PC-3 (cell line): Measurements from ENCODE around the gene CACNA1C. TPM values are rescaled to one million over a fixed set of nuclear protein-coding genes. Genes with fewer than 3 reads are reported as not detected.

Experiments
- ATAC-seq: fragments of 200-7000 bp; cut with Tn5 transposase; 2 replicates; pipeline ENCODE4 v1.9.1; 2020; ENCODE audit warnings: mild to moderate bottlenecking, moderate library complexity
- BruUV-seq: library from RNA; stranded (reverse); fragments of 400-500 nt; replicated peaks from 2 replicates; lab custom pipeline; 2021; lab: Mats Ljungman, UMichigan
- CTCF ChIA-PET: fragments of 300-600 bp; sonication (Branson Sonifier 250); formaldehyde crosslinking; loops from one replicate; lab custom pipeline; 2022; ENCODE audit warnings: antibody characterized with exemption; lab: Charles Lee
- POLR2A ChIA-PET: fragments of 300-600 bp; sonication (Branson Sonifier 250); formaldehyde crosslinking; loops from one replicate; lab custom pipeline; 2022; ENCODE audit warnings: antibody characterized with exemption; ENCODE audit not compliant: unreplicated experiment; lab: Charles Lee
- DNase-seq: peaks from one replicate; pipeline ENCODE4 v3.0.0-alpha.2; 2015
- H2AFZ ChIP-seq: fragments of 300-600 bp; sonication (generic); 2 replicates; pipeline ENCODE4 v1.6.0; 2016; ENCODE audit warnings: antibody characterized with exemption, low read length
- H3F3A ChIP-seq: fragments of 300-600 bp; sonication (generic); one replicate; pipeline ENCODE4 v1.6.0; 2017; ENCODE audit warnings: antibody characterized with exemption, low read length, control low read depth, mild to moderate bottlenecking; ENCODE audit not compliant: unreplicated experiment
- H3K27ac ChIP-seq: fragments of 300-600 bp; sonication (generic); 2 replicates; pipeline ENCODE4 v1.5.1; 2016; ENCODE audit warnings: mild to moderate bottlenecking, low read length
- H3K27me3 ChIP-seq: fragments of 300-600 bp; sonication (generic); 2 replicates; pipeline ENCODE4 v1.6.1; 2016; ENCODE audit warnings: low read length, mixed read lengths
- H3K36me3 ChIP-seq: fragments of 300-600 bp; sonication (generic); 2 replicates; pipeline ENCODE4 v1.6.1; 2016; ENCODE audit warnings: low read depth, mixed run types, low read length, mixed read lengths
- H3K4me1 ChIP-seq: fragments of 300-600 bp; sonication (generic); 2 replicates; pipeline ENCODE4 v1.5.1; 2016; ENCODE audit warnings: low read length; ENCODE audit not compliant: insufficient read depth
- H3K4me2 ChIP-seq: fragments of 300-600 bp; sonication (generic); 2 replicates; pipeline ENCODE4 v1.6.0; 2016; ENCODE audit warnings: low read length
- H3K4me3 ChIP-seq: fragments of 300-600 bp; sonication (generic); 2 replicates; pipeline ENCODE4 v1.5.1; 2016; ENCODE audit warnings: mild to moderate bottlenecking, low read length, mixed read lengths
- H3K79me2 ChIP-seq: fragments of 300-600 bp; sonication (generic); 2 replicates; pipeline ENCODE4 v1.6.1; 2017; ENCODE audit warnings: low read length, mixed read lengths
- H3K9ac ChIP-seq: fragments of 300-600 bp; sonication (generic); 2 replicates; pipeline ENCODE4 v1.6.0; 2016; ENCODE audit warnings: mild to moderate bottlenecking, low read length
- H3K9me2 ChIP-seq: fragments of 300-600 bp; sonication (generic); replicated peaks from 2 replicates; pipeline ENCODE4 v1.6.1; 2016; ENCODE audit warnings: mixed run types, low read length, mixed read lengths
- H3K9me3 ChIP-seq: fragments of 300-600 bp; sonication (generic); 2 replicates; pipeline ENCODE4 v1.6.1; 2016; ENCODE audit warnings: low read length, mixed read lengths
- H4K20me1 ChIP-seq: fragments of 300-600 bp; sonication (generic); 2 replicates; pipeline ENCODE4 v1.6.1; 2016; ENCODE audit warnings: low read length, mixed read lengths
- CTCF ChIP-seq: fragments of 300-600 bp; sonication (generic); conservative IDR thresholded peaks from 2 replicates; pipeline ENCODE4 v1.5.1; 2017; ENCODE audit warnings: antibody characterized with exemption, low read depth, mild to moderate bottlenecking, low read length
- EZH2 ChIP-seq: fragments of 300-600 bp; sonication (generic); IDR thresholded peaks from one replicate; pipeline ENCODE4 v1.6.1; 2017; ENCODE audit warnings: antibody characterized with exemption, mild to moderate bottlenecking, low read length; ENCODE audit not compliant: unreplicated experiment
- EZH2phosphoT487 ChIP-seq: fragments of 300-600 bp; sonication (generic); IDR thresholded peaks from 2 replicates; pipeline ENCODE4 v1.6.1; 2018; ENCODE audit warnings: mild to moderate bottlenecking, antibody characterized with exemption, low read length, borderline replicate concordance
- intact Hi-C: fragments of 100-400 bp; cut with micrococcal nuclease; formaldehyde crosslinking; loops from 2 replicates; pipeline ENCODE4 v1.9.0; 2023
- total RNA-seq: library from RNA; depleted of rRNA; stranded (reverse); fragments of >200 nt; gene quantifications from 2 replicates; pipeline ENCODE4 v1.2.3, GENCODE V29; 2014

The CACNA1C gene
- total RNA-seq, 1 experiment from 2014 or later, result not detected

DNA sequence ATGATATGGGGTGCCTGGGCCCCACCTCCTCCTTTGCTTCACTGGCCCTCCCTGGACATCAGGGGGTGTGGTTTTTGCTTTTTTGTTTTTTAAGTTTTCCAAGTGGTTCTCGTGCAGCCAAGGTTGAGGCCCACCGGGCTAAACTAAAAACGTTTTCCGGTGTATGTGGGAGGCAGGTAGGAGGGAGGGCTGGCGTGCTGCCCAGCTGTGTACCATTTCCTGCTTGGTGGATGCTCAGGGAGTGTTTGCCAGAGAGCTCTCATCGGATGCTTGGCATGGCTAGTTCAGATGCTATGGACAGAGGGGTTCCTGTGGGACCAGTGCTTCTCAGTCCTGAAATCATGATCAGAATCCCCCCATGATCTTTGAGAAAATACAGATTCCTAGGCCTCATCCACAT lies 246.4 kb downstream of the CACNA1C start:
- H3K27ac ChIP-seq, result no peak overlapping the region
- H3K36me3 ChIP-seq, result no peaks in the 10 kb centered on the region
- TF ChIP-seq EZH2 (no peak), CTCF (no peak), EZH2phosphoT487 (no peak)
- H3K9me2 ChIP-seq, result no peaks in the 10 kb centered on the region
- H3K27me3 ChIP-seq, result peaks cover 64% of the 10 kb centered on the region
- H3K79me2 ChIP-seq, result no peaks in the 10 kb centered on the region
- no peaks in the 10 kb centered on the region for H3F3A ChIP-seq
- H3K9ac ChIP-seq, result no peak overlapping the region
- no peaks in the 10 kb centered on the region for H3K9me3 ChIP-seq
- intact Hi-C loops, result no loop called here
- DNase-seq (no peak), ATAC-seq (no peak)
- no peak overlapping the region for H3K4me3 ChIP-seq
- no peak overlapping the region for H3K4me2 ChIP-seq
- no TSS peak for BruUV-seq
- H2AFZ ChIP-seq, result no peak overlapping the region
- no peaks in the 10 kb centered on the region for H4K20me1 ChIP-seq
- ChIA-PET POLR2A (no interaction called here), CTCF (no interaction called here)
- H3K4me1 ChIP-seq, result no peaks in the 10 kb centered on the region

DNA sequence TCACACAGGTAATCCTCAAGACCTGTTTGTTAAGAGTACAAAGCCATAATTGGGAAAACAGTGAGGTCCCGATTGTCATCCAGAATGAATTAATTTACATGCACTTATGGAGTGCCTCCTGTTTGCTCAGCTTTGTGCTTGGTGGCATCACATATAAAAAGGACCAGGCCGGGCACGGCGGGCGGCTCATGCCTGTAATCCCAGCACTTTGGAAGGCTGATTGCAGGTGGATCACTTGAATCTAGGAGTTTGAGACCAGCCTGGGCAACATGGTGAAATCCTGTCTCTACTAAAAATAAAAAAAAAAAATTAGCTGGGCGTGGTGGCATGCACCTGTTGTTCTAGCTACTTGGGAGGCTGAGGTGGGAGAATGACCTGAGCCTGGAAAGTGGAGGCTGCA lies 247.4 kb downstream of the CACNA1C start:
- DNase-seq (no peak), ATAC-seq (no peak)
- H3K79me2 ChIP-seq, result no peaks in the 10 kb centered on the region
- no peaks in the 10 kb centered on the region for H4K20me1 ChIP-seq
- CTCF ChIA-PET, result no interaction called here
- no peak overlapping the region for H3K4me3 ChIP-seq
- H3K9ac ChIP-seq, result no peak overlapping the region
- no peak overlapping the region for H3K4me2 ChIP-seq
- H3K27ac ChIP-seq, result no peak overlapping the region
- H3K9me3 ChIP-seq, result no peaks in the 10 kb centered on the region
- H3K27me3 ChIP-seq, result peaks cover 68% of the 10 kb centered on the region
- H3K36me3 ChIP-seq, result no peaks in the 10 kb centered on the region
- BruUV-seq, result no TSS peak
- no peaks in the 10 kb centered on the region for H3K9me2 ChIP-seq
- H3K4me1 ChIP-seq, result no peaks in the 10 kb centered on the region
- H2AFZ ChIP-seq, result no peak overlapping the region
- POLR2A ChIA-PET, result no interaction called here
- intact Hi-C loops, result no loop called here
- no peak for TF ChIP-seq EZH2phosphoT487
- TF ChIP-seq CTCF, result no peak
- no peak for TF ChIP-seq EZH2
- H3F3A ChIP-seq, result no peaks in the 10 kb centered on the region

GRCh38 chr12:2300886-2301285 lies 248.1 kb downstream of the CACNA1C start:
- Histone ChIP-seq H3K9me2 (no peaks in the 10 kb centered on the region), H3K27me3 (peaks cover 68% of the 10 kb centered on the region), H3K9me3 (no peaks in the 10 kb centered on the region), H3K9ac (no peak overlapping the region), H3F3A (no peaks in the 10 kb centered on the region), H3K79me2 (no peaks in the 10 kb centered on the region), H2AFZ (no peak overlapping the region), H3K27ac (no peak overlapping the region), H3K4me1 (no peaks in the 10 kb centered on the region), H3K36me3 (no peaks in the 10 kb centered on the region), H4K20me1 (no peaks in the 10 kb centered on the region), H3K4me3 (no peak overlapping the region), H3K4me2 (no peak overlapping the region)
- no peak for ATAC-seq
- POLR2A ChIA-PET, result no interaction called here
- no peak for DNase-seq
- intact Hi-C loops, result no loop called here
- CTCF ChIA-PET, result no interaction called here
- no TSS peak for BruUV-seq
- no peak for TF ChIP-seq EZH2
- TF ChIP-seq EZH2phosphoT487, result no peak
- no peak for TF ChIP-seq CTCF
